Measurements from ENCODE around the gene MRPL10.

Gene MRPL10

GRCh38 chr17:47811709-47812108 is 19.6 kb downstream of the MRPL10 start:
- Histone ChIP-seq H3K9ac (ENCODE audit: low read depth, low read length, poor library complexity) (no peak overlapping the region), H3K23ac (ENCODE audit: low read depth, low read length, poor library complexity) (no peak overlapping the region), H4K8ac (ENCODE audit: low read depth, low read length) (no peak overlapping the region), H3K27me3 (ENCODE audit: control insufficient read depth in 3 of 3, insufficient read depth in 3 of 3, low read depth in 1 of 3, low read length in 3 of 3) (no peaks in the 10 kb centered on the region), H3K18ac (ENCODE audit: low read length) (no peak overlapping the region), H2AK5ac (ENCODE audit: low read depth, low read length) (no peak overlapping the region), H3K9me3 (replicated peaks in 1 of 2; ENCODE audit: control insufficient read depth in 2 of 2, insufficient read depth in 1 of 2, low read depth in 1 of 2, low read length in 2 of 2) (no peaks in the 10 kb centered on the region), H4K91ac (ENCODE audit: low read depth, low read length, poor library complexity) (no peak overlapping the region), H3K4me1 (ENCODE audit: control insufficient read depth in 2 of 2, insufficient read depth in 1 of 2, low read depth in 1 of 2, low read length in 2 of 2) (no peaks in the 10 kb centered on the region), H3K4ac (ENCODE audit: low read length) (no peak overlapping the region), H3K27ac (replicated peaks; ENCODE audit: low read length) (no peak overlapping the region), H2BK120ac (ENCODE audit: low read depth, low read length) (no peak overlapping the region), H2AFZ (ENCODE audit: low read length) (no peak overlapping the region), H3K14ac (ENCODE audit: low read length) (no peak overlapping the region), H2BK5ac (ENCODE audit: low read length) (no peak overlapping the region), H3K4me3 (ENCODE audit: low read length in 2 of 2) (no peak overlapping the region), H3K79me1 (ENCODE audit: low read depth, low read length) (no peaks in the 10 kb centered on the region), H3K36me3 (replicated peaks in 1 of 2; ENCODE audit: control insufficient read depth in 2 of 2, insufficient read depth in 2 of 2, low read length in 2 of 2) (peaks cover 14 to 30% of the 10 kb centered on the region in 2 donors), H2BK15ac (ENCODE audit: low read length) (no peak overlapping the region), H2BK12ac (ENCODE audit: low read length) (no peak overlapping the region), H3K4me2 (ENCODE audit: insufficient read depth, low read length, poor library complexity, severe bottlenecking) (no peak overlapping the region)
- no peak for DNase-seq (ENCODE audit: low spot score)
- WGBS, 2 donors (ENCODE audit: extremely low coverage in 2 of 2, insufficient read length in 2 of 2, insufficient replicate concordance in 1 of 2) = no CpG with 5 or more reads among the region's 7 CpGs

DNA sequence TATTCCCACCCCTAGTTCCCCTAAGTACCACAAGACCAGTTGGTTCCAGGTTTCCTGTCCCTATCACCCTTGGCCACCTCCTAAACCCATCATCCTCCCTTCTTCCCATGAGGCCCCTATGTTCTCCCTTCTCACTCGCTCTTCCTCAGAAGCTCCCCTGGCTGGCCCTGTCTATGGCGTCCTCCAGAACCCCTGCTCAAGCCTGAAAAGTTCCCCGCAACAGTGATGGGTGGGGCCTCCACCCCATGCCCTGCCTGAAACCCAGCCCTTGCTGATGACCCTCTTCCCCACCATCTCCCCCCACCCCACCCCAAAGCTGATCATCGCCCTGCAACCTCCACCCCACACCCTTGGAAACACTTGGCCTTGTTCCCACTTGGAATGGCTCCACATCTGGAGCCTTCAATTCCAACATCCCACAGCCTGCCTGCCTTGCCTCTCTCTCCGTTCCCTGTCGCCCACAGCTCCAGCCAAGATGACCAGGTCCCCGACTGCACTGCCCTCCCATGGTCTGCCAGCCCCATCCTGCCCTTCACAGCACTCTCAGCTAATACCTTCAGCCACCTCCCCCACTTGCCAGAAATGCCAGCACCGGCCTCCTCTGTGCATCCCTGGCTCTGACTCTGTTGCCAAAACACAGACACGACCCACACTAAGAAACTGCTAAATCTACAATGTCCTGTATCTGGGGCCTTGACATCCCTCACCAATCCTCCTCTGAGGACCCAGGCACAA is 20.3 kb downstream of the MRPL10 start:
- Histone ChIP-seq H3K27ac (replicated peaks; ENCODE audit: low read length) (no peak overlapping the region), H3K4me2 (ENCODE audit: insufficient read depth, low read length, poor library complexity, severe bottlenecking) (no peak overlapping the region), H4K91ac (ENCODE audit: low read depth, low read length, poor library complexity) (no peak overlapping the region), H3K4me3 (ENCODE audit: low read length in 2 of 2) (no peak overlapping the region), H2AFZ (ENCODE audit: low read length) (no peak overlapping the region), H3K18ac (ENCODE audit: low read length) (no peak overlapping the region), H3K14ac (ENCODE audit: low read length) (no peak overlapping the region), H2AK5ac (ENCODE audit: low read depth, low read length) (peak overlapping the region; percentile 46), H3K36me3 (replicated peaks in 1 of 2; ENCODE audit: control insufficient read depth in 2 of 2, insufficient read depth in 2 of 2, low read length in 2 of 2) (peaks cover 14 to 30% of the 10 kb centered on the region in 2 donors), H3K27me3 (ENCODE audit: control insufficient read depth in 3 of 3, insufficient read depth in 3 of 3, low read depth in 1 of 3, low read length in 3 of 3) (no peaks in the 10 kb centered on the region), H2BK15ac (ENCODE audit: low read length) (no peak overlapping the region), H2BK5ac (ENCODE audit: low read length) (no peak overlapping the region), H3K4me1 (ENCODE audit: control insufficient read depth in 2 of 2, insufficient read depth in 1 of 2, low read depth in 1 of 2, low read length in 2 of 2) (no peaks in the 10 kb centered on the region), H3K9ac (ENCODE audit: low read depth, low read length, poor library complexity) (peak overlapping the region; percentile 9), H4K8ac (ENCODE audit: low read depth, low read length) (no peak overlapping the region), H2BK120ac (ENCODE audit: low read depth, low read length) (no peak overlapping the region), H3K4ac (ENCODE audit: low read length) (no peak overlapping the region), H2BK12ac (ENCODE audit: low read length) (no peak overlapping the region), H3K23ac (ENCODE audit: low read depth, low read length, poor library complexity) (no peak overlapping the region), H3K79me1 (ENCODE audit: low read depth, low read length) (no peaks in the 10 kb centered on the region), H3K9me3 (replicated peaks in 1 of 2; ENCODE audit: control insufficient read depth in 2 of 2, insufficient read depth in 1 of 2, low read depth in 1 of 2, low read length in 2 of 2) (no peaks in the 10 kb centered on the region)
- no CpG with 5 or more reads among the region's 9 CpGs for WGBS, 2 donors (ENCODE audit: extremely low coverage in 2 of 2, insufficient read length in 2 of 2, insufficient replicate concordance in 1 of 2)
- DNase-seq (ENCODE audit: low spot score) = no peak

GRCh38 chr17:47810200-47810821 is 21.0 kb downstream of the MRPL10 start:
- no peaks in the 10 kb centered on the region for H3K4me1 ChIP-seq (ENCODE audit: control insufficient read depth in 2 of 2, insufficient read depth in 1 of 2, low read depth in 1 of 2, low read length in 2 of 2)
- no CpG with 5 or more reads among the region's 10 CpGs for WGBS, 2 donors (ENCODE audit: extremely low coverage in 2 of 2, insufficient read length in 2 of 2, insufficient replicate concordance in 1 of 2)
- H2BK15ac ChIP-seq (ENCODE audit: low read length) = no peak overlapping the region
- no peaks in the 10 kb centered on the region for H3K27me3 ChIP-seq (ENCODE audit: control insufficient read depth in 3 of 3, insufficient read depth in 3 of 3, low read depth in 1 of 3, low read length in 3 of 3)
- no peak overlapping the region for H3K27ac ChIP-seq (replicated peaks; ENCODE audit: low read length)
- H3K18ac ChIP-seq (ENCODE audit: low read length) = no peak overlapping the region
- H2BK120ac ChIP-seq (ENCODE audit: low read depth, low read length) = no peak overlapping the region
- no peaks in the 10 kb centered on the region for H3K79me1 ChIP-seq (ENCODE audit: low read depth, low read length)
- no peak overlapping the region for H4K8ac ChIP-seq (ENCODE audit: low read depth, low read length)
- no peak overlapping the region for H3K23ac ChIP-seq (ENCODE audit: low read depth, low read length, poor library complexity)
- no peak overlapping the region for H2BK12ac ChIP-seq (ENCODE audit: low read length)
- H3K14ac ChIP-seq (ENCODE audit: low read length) = no peak overlapping the region
- DNase-seq (ENCODE audit: low spot score) = no peak
- H3K4me2 ChIP-seq (ENCODE audit: insufficient read depth, low read length, poor library complexity, severe bottlenecking) = no peak overlapping the region
- no peak overlapping the region for H2BK5ac ChIP-seq (ENCODE audit: low read length)
- no peak overlapping the region for H3K9ac ChIP-seq (ENCODE audit: low read depth, low read length, poor library complexity)
- H2AK5ac ChIP-seq (ENCODE audit: low read depth, low read length) = no peak overlapping the region
- H3K36me3 ChIP-seq (replicated peaks in 1 of 2; ENCODE audit: control insufficient read depth in 2 of 2, insufficient read depth in 2 of 2, low read length in 2 of 2) = peaks cover 12 to 27% of the 10 kb centered on the region in 2 donors
- H3K9me3 ChIP-seq (replicated peaks in 1 of 2; ENCODE audit: control insufficient read depth in 2 of 2, insufficient read depth in 1 of 2, low read depth in 1 of 2, low read length in 2 of 2) = no peaks in the 10 kb centered on the region
- no peak overlapping the region for H3K4me3 ChIP-seq (ENCODE audit: low read length in 2 of 2)
- no peak overlapping the region for H3K4ac ChIP-seq (ENCODE audit: low read length)
- no peak overlapping the region for H2AFZ ChIP-seq (ENCODE audit: low read length)
- no peak overlapping the region for H4K91ac ChIP-seq (ENCODE audit: low read depth, low read length, poor library complexity)

DNA sequence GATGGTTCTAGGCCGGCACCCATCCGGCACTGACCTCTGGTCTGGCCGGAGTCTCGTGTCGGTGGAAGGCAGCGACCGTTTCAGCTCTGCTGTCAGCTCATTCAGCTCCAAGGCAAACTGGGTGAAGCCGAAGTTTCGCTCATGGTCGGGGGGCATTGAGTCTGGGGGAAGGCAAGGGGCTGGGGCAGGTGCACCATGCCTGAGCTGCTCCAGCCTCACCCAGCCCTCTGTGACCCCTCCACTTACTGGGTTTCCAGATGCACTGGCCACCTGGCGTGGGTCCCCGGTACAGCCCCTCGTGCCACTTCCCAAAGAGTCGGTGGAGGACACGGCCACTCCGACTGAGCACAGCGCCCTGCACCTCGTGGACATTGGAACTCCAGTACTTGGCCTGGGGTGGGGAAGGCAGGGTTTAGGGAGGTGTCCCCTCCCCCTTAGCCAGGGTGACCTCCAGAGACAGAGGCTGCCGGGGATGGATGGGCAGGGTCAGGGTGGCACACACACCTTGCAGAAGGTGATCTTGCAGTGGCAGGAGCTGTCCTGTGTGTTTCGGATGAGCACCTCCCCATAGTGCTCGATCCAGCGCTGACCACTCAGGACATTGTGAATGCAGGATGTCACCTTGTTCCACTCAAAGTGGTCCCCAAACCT is 22.4 kb downstream of the MRPL10 start:
- H3K4me3 ChIP-seq (ENCODE audit: low read length in 2 of 2) = no peak overlapping the region
- no peak overlapping the region for H2BK15ac ChIP-seq (ENCODE audit: low read length)
- H3K14ac ChIP-seq (ENCODE audit: low read length) = no peak overlapping the region
- H4K8ac ChIP-seq (ENCODE audit: low read depth, low read length) = no peak overlapping the region
- H4K91ac ChIP-seq (ENCODE audit: low read depth, low read length, poor library complexity) = no peak overlapping the region
- H3K4me1 ChIP-seq (ENCODE audit: control insufficient read depth in 2 of 2, insufficient read depth in 1 of 2, low read depth in 1 of 2, low read length in 2 of 2) = no peaks in the 10 kb centered on the region
- no peak overlapping the region for H3K23ac ChIP-seq (ENCODE audit: low read depth, low read length, poor library complexity)
- no peaks in the 10 kb centered on the region for H3K79me1 ChIP-seq (ENCODE audit: low read depth, low read length)
- H3K4ac ChIP-seq (ENCODE audit: low read length) = no peak overlapping the region
- peaks cover 0 to under 1% (median under 1%) of the 10 kb centered on the region in 3 experiments for H3K27me3 ChIP-seq (ENCODE audit: control insufficient read depth in 3 of 3, insufficient read depth in 3 of 3, low read depth in 1 of 3, low read length in 3 of 3)
- no peak overlapping the region for H3K27ac ChIP-seq (replicated peaks; ENCODE audit: low read length)
- H3K9ac ChIP-seq (ENCODE audit: low read depth, low read length, poor library complexity) = no peak overlapping the region
- no peak overlapping the region for H3K4me2 ChIP-seq (ENCODE audit: insufficient read depth, low read length, poor library complexity, severe bottlenecking)
- no CpG with 5 or more reads among the region's 22 CpGs for WGBS, 2 donors (ENCODE audit: extremely low coverage in 2 of 2, insufficient read length in 2 of 2, insufficient replicate concordance in 1 of 2)
- H3K36me3 ChIP-seq (replicated peaks in 1 of 2; ENCODE audit: control insufficient read depth in 2 of 2, insufficient read depth in 2 of 2, low read length in 2 of 2) = peaks cover 12 to 23% of the 10 kb centered on the region in 2 donors
- no peak overlapping the region for H3K18ac ChIP-seq (ENCODE audit: low read length)
- no peak overlapping the region for H2BK120ac ChIP-seq (ENCODE audit: low read depth, low read length)
- H2BK12ac ChIP-seq (ENCODE audit: low read length) = no peak overlapping the region
- H2BK5ac ChIP-seq (ENCODE audit: low read length) = no peak overlapping the region
- DNase-seq (ENCODE audit: low spot score) = no peak
- H3K9me3 ChIP-seq (replicated peaks in 1 of 2; ENCODE audit: control insufficient read depth in 2 of 2, insufficient read depth in 1 of 2, low read depth in 1 of 2, low read length in 2 of 2) = no peaks in the 10 kb centered on the region
- no peak overlapping the region for H2AFZ ChIP-seq (ENCODE audit: low read length)
- H2AK5ac ChIP-seq (ENCODE audit: low read depth, low read length) = no peak overlapping the region

Data from neuronal stem cell (in vitro differentiated cells).